Neutrophil (primary cell): ENCODE results near the gene RPTOR.
A peak's percentile ranks its signal among the peaks of the same experiment; 100 is the strongest.

ENCODE experiments used
- H3K27ac ChIP-seq: fragments of 200-600 bp; sonication (generic); 2 replicates; pipeline ENCODE4 v1.5.1; 2016; ENCODE audit warnings: mild to moderate bottlenecking, moderate library complexity
- H3K27me3 ChIP-seq: fragments of 200-600 bp; sonication (generic); 2 replicates; pipeline ENCODE4 v1.6.0; 2016; ENCODE audit warnings: mild to moderate bottlenecking
- H3K36me3 ChIP-seq: fragments of 200-600 bp; sonication (generic); 2 replicates; pipeline ENCODE4 v1.5.1; 2017
- H3K4me1 ChIP-seq, 2 experiments: fragments of 200-600 bp in 1 of 2; sonication (generic) in 1 of 2; 1 replicate in 1 of 2; 2 replicates in 1 of 2; pipeline versions ENCODE4 v1.5.1 to v1.6.1; 2013 to 2016; ENCODE audit warnings: low read depth in 1 of 2, low read length in 1 of 2, mild to moderate bottlenecking in 1 of 2, moderate library complexity in 1 of 2; ENCODE audit not compliant: control insufficient read depth in 1 of 2, insufficient read depth in 1 of 2
- H3K4me3 ChIP-seq, 2 experiments: fragments of 200-600 bp in 1 of 2; sonication (generic) in 1 of 2; 1 replicate in 1 of 2; 2 replicates in 1 of 2; pipeline ENCODE4 v1.5.1; 2013 to 2016; ENCODE audit warnings: low read depth in 1 of 2, low read length in 1 of 2, mild to moderate bottlenecking in 1 of 2, moderate library complexity in 1 of 2
- H3K9me3 ChIP-seq: fragments of 200-600 bp; sonication (generic); 2 replicates; pipeline ENCODE4 v1.5.1; 2016
- TF ChIP-seq, protein P1 (sequence below): fragments of 200-600 bp; sonication (generic); IDR thresholded peaks from 2 replicates; pipeline ENCODE4 v1.5.1; 2016; ENCODE audit warnings: antibody characterized with exemption

The RPTOR gene

DNA sequence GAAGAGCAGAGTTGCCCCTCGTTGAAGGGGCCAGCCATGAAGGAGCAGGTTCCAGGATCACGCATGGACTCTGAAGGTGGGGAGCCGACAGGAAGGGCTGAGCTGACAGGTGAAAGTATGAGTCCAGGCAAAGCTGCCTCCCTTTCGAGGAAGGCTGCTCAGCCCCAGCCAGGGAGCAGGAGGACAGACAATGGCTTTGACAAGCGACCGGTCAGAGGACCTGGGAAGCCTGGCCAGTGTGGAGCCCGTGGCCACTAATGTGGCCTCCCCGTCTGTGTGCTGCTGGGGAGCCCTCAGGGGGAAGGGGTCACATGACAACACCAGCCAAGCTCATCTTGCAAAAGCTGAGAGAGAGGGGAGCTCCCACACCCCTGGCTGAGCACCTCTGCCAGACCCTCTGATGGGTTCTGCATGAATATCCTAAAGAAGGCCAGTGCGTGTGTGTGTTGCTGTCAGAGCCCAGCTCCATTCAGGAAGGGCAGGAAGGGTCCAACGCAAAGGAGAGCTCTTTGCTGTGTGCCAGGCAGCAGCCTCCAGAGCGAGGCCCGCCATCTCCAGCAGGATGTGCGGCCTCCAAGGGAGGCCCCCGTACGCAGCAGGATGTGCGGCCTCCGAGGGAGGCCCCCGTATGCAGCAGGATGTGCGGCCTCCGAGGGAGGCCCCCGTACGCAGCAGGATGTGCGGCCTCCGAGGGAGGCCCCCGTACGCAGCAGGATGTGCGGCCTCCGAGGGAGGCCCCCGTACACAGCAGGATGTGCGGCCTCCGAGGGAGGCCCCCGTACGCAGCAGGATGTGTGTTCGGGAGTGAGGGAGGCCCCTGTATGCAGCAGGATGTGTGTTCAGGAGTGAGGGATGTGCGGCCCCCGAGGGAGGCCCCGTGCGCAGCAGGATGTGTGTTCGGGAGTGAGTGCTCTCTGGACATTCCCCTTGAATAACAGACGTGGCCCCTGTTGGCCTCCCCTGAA lies 344.9 kb downstream of the RPTOR start:
- Histone ChIP-seq H3K27ac (no peak overlapping the region), H3K36me3 (peaks cover 19% of the 10 kb centered on the region), H3K27me3 (no peaks in the 10 kb centered on the region), H3K4me3 (no peak overlapping the region), H3K4me1 (peaks cover 21 to 31% of the 10 kb centered on the region in 2 experiments), H3K9me3 (no peaks in the 10 kb centered on the region)
- TF ChIP-seq, protein P1, sequence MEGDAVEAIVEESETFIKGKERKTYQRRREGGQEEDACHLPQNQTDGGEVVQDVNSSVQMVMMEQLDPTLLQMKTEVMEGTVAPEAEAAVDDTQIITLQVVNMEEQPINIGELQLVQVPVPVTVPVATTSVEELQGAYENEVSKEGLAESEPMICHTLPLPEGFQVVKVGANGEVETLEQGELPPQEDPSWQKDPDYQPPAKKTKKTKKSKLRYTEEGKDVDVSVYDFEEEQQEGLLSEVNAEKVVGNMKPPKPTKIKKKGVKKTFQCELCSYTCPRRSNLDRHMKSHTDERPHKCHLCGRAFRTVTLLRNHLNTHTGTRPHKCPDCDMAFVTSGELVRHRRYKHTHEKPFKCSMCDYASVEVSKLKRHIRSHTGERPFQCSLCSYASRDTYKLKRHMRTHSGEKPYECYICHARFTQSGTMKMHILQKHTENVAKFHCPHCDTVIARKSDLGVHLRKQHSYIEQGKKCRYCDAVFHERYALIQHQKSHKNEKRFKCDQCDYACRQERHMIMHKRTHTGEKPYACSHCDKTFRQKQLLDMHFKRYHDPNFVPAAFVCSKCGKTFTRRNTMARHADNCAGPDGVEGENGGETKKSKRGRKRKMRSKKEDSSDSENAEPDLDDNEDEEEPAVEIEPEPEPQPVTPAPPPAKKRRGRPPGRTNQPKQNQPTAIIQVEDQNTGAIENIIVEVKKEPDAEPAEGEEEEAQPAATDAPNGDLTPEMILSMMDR: no peak

DNA sequence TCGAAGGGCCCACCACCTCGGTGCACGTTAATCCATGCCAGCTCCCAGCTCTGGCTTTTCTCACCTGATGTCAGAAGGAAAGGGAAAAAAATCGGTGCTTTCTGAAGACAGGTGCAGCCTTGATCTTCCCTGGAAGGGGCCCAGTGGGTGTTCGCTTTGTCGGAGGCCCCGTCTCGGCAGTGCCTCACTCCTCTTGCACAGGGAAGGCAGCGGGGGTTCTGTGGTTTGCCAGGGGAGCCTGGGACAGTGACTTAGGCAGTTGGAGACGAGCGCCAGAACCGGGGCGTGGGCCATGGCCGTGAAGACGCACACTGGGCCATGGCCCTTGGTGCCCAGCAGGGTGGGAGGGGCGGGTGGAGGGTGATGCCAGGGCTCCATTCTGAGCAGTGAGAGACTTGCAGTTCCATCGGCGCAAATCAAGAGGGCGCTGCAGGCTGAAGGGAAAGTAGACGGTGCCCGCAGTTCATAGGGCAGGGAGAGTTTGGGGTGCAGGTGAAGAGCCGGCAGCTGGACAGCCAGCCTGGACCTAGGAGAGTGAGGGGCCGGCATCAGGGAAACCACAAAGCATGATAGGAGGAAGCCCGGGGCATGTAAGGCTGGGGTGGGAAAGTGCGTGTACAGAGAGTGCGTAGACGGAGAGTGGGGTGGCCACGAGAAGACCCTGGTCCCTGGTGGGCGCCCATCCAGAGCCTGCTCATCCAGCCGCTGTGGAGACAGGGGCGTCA lies 345.7 kb downstream of the RPTOR start:
- Histone ChIP-seq H3K4me1 (peaks cover 21 to 31% of the 10 kb centered on the region in 2 experiments), H3K27ac (no peak overlapping the region), H3K4me3 (no peak overlapping the region)

DNA sequence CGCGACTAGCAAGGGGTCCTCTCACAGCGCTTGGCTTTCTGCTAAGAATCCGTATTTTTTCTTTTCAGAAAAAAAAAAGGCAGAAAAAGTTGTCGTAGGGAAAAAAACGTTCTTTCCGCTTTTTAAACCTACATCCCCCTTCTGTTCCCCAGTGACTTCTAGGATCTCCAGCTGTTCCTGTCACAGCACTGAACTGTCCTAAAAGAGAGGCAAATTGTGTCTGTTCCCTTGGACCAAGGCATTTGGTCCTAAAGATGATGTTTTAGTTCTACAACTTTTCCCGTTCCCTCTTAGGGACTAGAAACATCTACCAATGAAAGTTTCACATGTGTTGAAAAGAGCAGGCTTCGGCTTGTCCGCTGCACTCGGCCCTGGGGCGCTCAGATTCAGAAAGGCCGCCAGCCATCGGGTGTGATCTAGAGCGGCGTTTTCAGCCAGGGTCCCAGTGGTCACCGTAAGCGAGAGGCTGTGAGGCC lies 346.3 kb downstream of the RPTOR start:
- H3K27me3 ChIP-seq: no peaks in the 10 kb centered on the region
- H3K4me3 ChIP-seq: no peak overlapping the region
- H3K4me1 ChIP-seq: peaks cover 21 to 31% of the 10 kb centered on the region in 2 experiments
- TF ChIP-seq, protein P1: no peak
- H3K27ac ChIP-seq: peak overlapping the region; percentile 69
- no peaks in the 10 kb centered on the region for H3K9me3 ChIP-seq
- H3K36me3 ChIP-seq: peaks cover 19% of the 10 kb centered on the region

More for the DNA sequence above, 345.7 kb downstream of the RPTOR start:
- TF ChIP-seq, protein P1: no peak
- Histone ChIP-seq H3K9me3 (no peaks in the 10 kb centered on the region), H3K27me3 (no peaks in the 10 kb centered on the region), H3K36me3 (peaks cover 16% of the 10 kb centered on the region)

DNA sequence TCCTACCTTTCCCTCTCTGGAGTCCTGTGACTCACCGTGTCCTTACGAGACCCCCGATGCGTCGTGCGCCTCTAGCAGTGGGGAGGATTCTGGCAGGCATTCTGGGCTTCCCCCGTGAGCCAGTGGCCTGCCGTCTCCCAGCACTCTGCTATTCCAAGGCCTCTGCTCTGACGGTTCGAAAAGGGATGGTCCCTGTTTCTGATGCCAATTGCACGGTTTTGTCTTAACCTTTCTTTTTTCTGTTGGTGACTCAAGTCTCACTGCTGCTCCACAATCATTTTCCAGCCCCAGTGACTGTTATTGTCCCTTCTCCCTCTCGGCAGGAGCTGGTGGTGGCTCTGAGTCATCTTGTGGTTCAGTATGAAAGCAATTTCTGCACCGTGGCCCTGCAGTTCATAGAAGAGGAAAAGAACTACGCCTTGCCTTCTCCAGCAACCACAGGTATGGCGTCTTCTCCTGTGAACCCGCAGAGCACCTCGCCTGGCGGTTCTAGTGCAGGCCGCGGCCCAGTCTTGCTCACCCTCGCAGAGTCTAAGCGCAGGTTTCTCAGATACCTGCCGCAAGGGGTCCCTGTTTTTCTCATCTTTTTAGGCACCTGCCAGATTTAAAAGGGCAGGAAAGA lies 346.9 kb downstream of the RPTOR start:
- Histone ChIP-seq H3K4me1 (peaks cover 21 to 31% of the 10 kb centered on the region in 2 experiments), H3K4me3 (peak overlapping the region in 1 of 2 experiments; percentile 28), H3K27ac (peak overlapping the region; percentile 69), H3K36me3 (peaks cover 19% of the 10 kb centered on the region), H3K9me3 (no peaks in the 10 kb centered on the region), H3K27me3 (no peaks in the 10 kb centered on the region)
- TF ChIP-seq, protein P1: no peak
